ENCODE results near the gene PPIL1. TPM values are rescaled to one million over a fixed set of nuclear protein-coding genes. Genes with fewer than 3 reads are reported as not detected.

Gene PPIL1
- total and polyA plus RNA-seq, 10 of the 15 experiments (the other 5 are each of a cell fraction or from before 2014, with no cell fraction given): 39.5 to 95.8 (median 70.5) TPM

- H3K4me3 ChIP-seq: no peak overlapping the region
- ChIA-PET SMC1A (ENCODE audit: uncharacterized antibody, unreplicated experiment) (interaction anchor here (0.6 kb wide), 1 partner anchor 96 kb away, joined by 3 read pairs; no protein-coding TSS in a partner anchor), POLR2A (no interaction called here), RAD21 (ENCODE audit: unreplicated experiment) (no interaction called here), CTCF (interaction anchor here (0.7 to 1.4 kb wide), 4 partner anchors 9 to 90 kb away, joined by 3 read pairs; no protein-coding TSS in a partner anchor)
- intact Hi-C loops (cut with micrococcal nuclease; ENCODE audit: unreplicated experiment): loop anchor here (10.0 kb wide), 1 partner anchor 231 kb away; no protein-coding TSS in a partner anchor
- peaks cover 12 to 13% of the 10 kb centered on the region in 2 experiments; a peak in 3 of 4 replicates for H3K36me3 ChIP-seq (ENCODE audit: control insufficient read depth in 2 of 2, insufficient read depth in 2 of 2, low read length in 1 of 2)
- 98% methylated on average over 10 of the region's 10 CpGs for WGBS (ENCODE audit: insufficient coverage, insufficient replicate concordance, low lambda C conversion rate, missing lambda C conversion rate)
- no peaks in the 10 kb centered on the region for H3K4me1 ChIP-seq (ENCODE audit: control insufficient read depth, insufficient read depth, low read length)
- H3K4me2 ChIP-seq (ENCODE audit: control insufficient read depth, insufficient read depth): no peak overlapping the region
- H3K27ac ChIP-seq (ENCODE audit: control insufficient read depth, insufficient read depth): no peak overlapping the region
- H4K20me1 ChIP-seq (ENCODE audit: control insufficient read depth, insufficient read depth): no peaks in the 10 kb centered on the region
- no peak overlapping the region for H3K9ac ChIP-seq (ENCODE audit: control insufficient read depth, insufficient read depth, low read length)
- FAIRE-seq (no peak), ATAC-seq (no peak), DNase-seq (ENCODE audit: low read depth, low spot score) (no peak)
- no TSS peak for BruUV-seq (replicated peaks)
- in situ Hi-C loops (cut with MboI): no loop called here
- no peaks in the 10 kb centered on the region for H3K27me3 ChIP-seq (replicated peaks in 1 of 2; ENCODE audit: control insufficient read depth in 2 of 2, insufficient read depth in 2 of 2, low read length in 1 of 2)
- no peaks in the 10 kb centered on the region; the same call in 1 of the 2 replicates for H3K79me2 ChIP-seq (ENCODE audit: control insufficient read depth, insufficient read depth, low read length)
- H2AFZ ChIP-seq (ENCODE audit: control insufficient read depth, low read depth, low read length): no peak overlapping the region
- TF ChIP-seq ATF2 (IDR thresholded peaks at IDR 0.05; ENCODE audit: low read length): no peak
- no peak for TF ChIP-seq YBX1 (IDR thresholded peaks at IDR 0.05)
- no peak for TF ChIP-seq BHLHE40 (IDR thresholded peaks at IDR 0.05; ENCODE audit: borderline replicate concordance in 1 of 2, low read depth in 2 of 2, low read length in 1 of 2)
- no peak for TF ChIP-seq MEF2A (IDR thresholded peaks at IDR 0.05; ENCODE audit: insufficient read depth, low read depth, low read length)
- no peaks in the 10 kb centered on the region; the same call in 2 of the 3 replicates for H3K9me3 ChIP-seq (replicated peaks; ENCODE audit: control insufficient read depth, insufficient read depth, low read length)
Observed at GRCh38 chr6:36855750-36856149, 18.9 kb downstream of the PPIL1 start.

- RAD21 ChIA-PET (ENCODE audit: unreplicated experiment): interaction anchor here (1.3 to 6.2 kb wide), 4 partner anchors 32 to 164 kb away, joined by 3 to 49 read pairs (median 12); no protein-coding TSS in a partner anchor
- DNase-seq (ENCODE audit: low read depth, low spot score) (no peak), ATAC-seq (no peak), FAIRE-seq (no peak)
- in situ Hi-C loops (cut with MboI) (no loop called here), intact Hi-C loops (cut with micrococcal nuclease; ENCODE audit: unreplicated experiment) (loop anchor here (5.0 to 10.0 kb wide), 2 partner anchors 71 to 229 kb away; no protein-coding TSS in a partner anchor)
- H3K27me3 ChIP-seq (replicated peaks in 1 of 2; ENCODE audit: control insufficient read depth in 2 of 2, insufficient read depth in 2 of 2, low read length in 1 of 2): no peaks in the 10 kb centered on the region
- H3K27ac ChIP-seq (ENCODE audit: control insufficient read depth, insufficient read depth): no peak overlapping the region
- H3K4me1 ChIP-seq (ENCODE audit: control insufficient read depth, insufficient read depth, low read length): no peaks in the 10 kb centered on the region
- POLR2A ChIA-PET: no interaction called here
- WGBS (ENCODE audit: insufficient coverage, insufficient replicate concordance, low lambda C conversion rate, missing lambda C conversion rate): 88% methylated on average over 5 of the region's 5 CpGs
- H4K20me1 ChIP-seq (ENCODE audit: control insufficient read depth, insufficient read depth): no peaks in the 10 kb centered on the region
- H3K9ac ChIP-seq (ENCODE audit: control insufficient read depth, insufficient read depth, low read length): no peak overlapping the region
- H3K79me2 ChIP-seq (ENCODE audit: control insufficient read depth, insufficient read depth, low read length): no peaks in the 10 kb centered on the region; the same call in 1 of the 2 replicates
- BruUV-seq (replicated peaks): no TSS peak
- TF ChIP-seq, protein P1, sequence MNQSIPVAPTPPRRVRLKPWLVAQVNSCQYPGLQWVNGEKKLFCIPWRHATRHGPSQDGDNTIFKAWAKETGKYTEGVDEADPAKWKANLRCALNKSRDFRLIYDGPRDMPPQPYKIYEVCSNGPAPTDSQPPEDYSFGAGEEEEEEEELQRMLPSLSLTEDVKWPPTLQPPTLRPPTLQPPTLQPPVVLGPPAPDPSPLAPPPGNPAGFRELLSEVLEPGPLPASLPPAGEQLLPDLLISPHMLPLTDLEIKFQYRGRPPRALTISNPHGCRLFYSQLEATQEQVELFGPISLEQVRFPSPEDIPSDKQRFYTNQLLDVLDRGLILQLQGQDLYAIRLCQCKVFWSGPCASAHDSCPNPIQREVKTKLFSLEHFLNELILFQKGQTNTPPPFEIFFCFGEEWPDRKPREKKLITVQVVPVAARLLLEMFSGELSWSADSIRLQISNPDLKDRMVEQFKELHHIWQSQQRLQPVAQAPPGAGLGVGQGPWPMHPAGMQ (IDR thresholded peaks at IDR 0.05; ENCODE audit: borderline replicate concordance): no peak
- TF ChIP-seq RB1 (IDR thresholded peaks at IDR 0.05; ENCODE audit: borderline replicate concordance) (no peak), CHD4 (IDR thresholded peaks at IDR 0.05) (no peak)
- TF ChIP-seq, protein P2, sequence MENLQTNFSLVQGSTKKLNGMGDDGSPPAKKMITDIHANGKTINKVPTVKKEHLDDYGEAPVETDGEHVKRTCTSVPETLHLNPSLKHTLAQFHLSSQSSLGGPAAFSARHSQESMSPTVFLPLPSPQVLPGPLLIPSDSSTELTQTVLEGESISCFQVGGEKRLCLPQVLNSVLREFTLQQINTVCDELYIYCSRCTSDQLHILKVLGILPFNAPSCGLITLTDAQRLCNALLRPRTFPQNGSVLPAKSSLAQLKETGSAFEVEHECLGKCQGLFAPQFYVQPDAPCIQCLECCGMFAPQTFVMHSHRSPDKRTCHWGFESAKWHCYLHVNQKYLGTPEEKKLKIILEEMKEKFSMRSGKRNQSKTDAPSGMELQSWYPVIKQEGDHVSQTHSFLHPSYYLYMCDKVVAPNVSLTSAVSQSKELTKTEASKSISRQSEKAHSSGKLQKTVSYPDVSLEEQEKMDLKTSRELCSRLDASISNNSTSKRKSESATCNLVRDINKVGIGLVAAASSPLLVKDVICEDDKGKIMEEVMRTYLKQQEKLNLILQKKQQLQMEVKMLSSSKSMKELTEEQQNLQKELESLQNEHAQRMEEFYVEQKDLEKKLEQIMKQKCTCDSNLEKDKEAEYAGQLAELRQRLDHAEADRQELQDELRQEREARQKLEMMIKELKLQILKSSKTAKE (IDR thresholded peaks at IDR 0.05; ENCODE audit: low read depth, poor library complexity, severe bottlenecking): no peak
- peaks cover 12 to 13% of the 10 kb centered on the region in 2 experiments; a peak in 3 of 4 replicates for H3K36me3 ChIP-seq (ENCODE audit: control insufficient read depth in 2 of 2, insufficient read depth in 2 of 2, low read length in 1 of 2)
- H3K4me2 ChIP-seq (ENCODE audit: control insufficient read depth, insufficient read depth): no peak overlapping the region
- H3K9me3 ChIP-seq (replicated peaks; ENCODE audit: control insufficient read depth, insufficient read depth, low read length): no peaks in the 10 kb centered on the region; the same call in 2 of the 3 replicates
- no peak overlapping the region for H2AFZ ChIP-seq (ENCODE audit: control insufficient read depth, low read depth, low read length)
- H3K4me3 ChIP-seq: no peak overlapping the region
- SMC1A ChIA-PET (ENCODE audit: uncharacterized antibody, unreplicated experiment): interaction anchor here (2.5 to 7.2 kb wide), 4 partner anchors 22 to 165 kb away, joined by 9 to 106 read pairs (median 12); partner anchors contain the start of gene PPIL1
- CTCF ChIA-PET: interaction anchor here (0.9 to 5.4 kb wide), 12 partner anchors 7 to 357 kb away, joined by 3 to 147 read pairs (median 8); partner anchors contain the start of gene PPIL1
Observed at GRCh38 chr6:36853325-36853724, 21.3 kb downstream of the PPIL1 start.

All from GM12878 (cell line).